HG03469 (cell line): ENCODE data around the gene RALGPS1.

ENCODE experiments used
- ATAC-seq: cut with Tn5 transposase; IDR thresholded peaks from one replicate; pipeline ENCODE4 v1.9.1; 2021; ENCODE audit warnings: mild to moderate bottlenecking, moderate library complexity, moderate number of reproducible peaks; ENCODE audit not compliant: unreplicated experiment

Gene RALGPS1

GRCh38 chr9:127198587-127198986 lies 284.0 kb downstream of the RALGPS1 start:
- no peak for ATAC-seq

- ATAC-seq: no peak
Observed at GRCh38 chr9:127199001-127199791, 284.6 kb downstream of the RALGPS1 start.

GRCh38 chr9:127200106-127200862 lies 285.7 kb downstream of the RALGPS1 start:
- no peak for ATAC-seq

- no peak for ATAC-seq
Observed at GRCh38 chr9:127201071-127201541, 286.5 kb downstream of the RALGPS1 start.

- ATAC-seq: no peak
Observed at GRCh38 chr9:127201731-127202130, 287.1 kb downstream of the RALGPS1 start.

GRCh38 chr9:127202461-127203169 lies 288.0 kb downstream of the RALGPS1 start:
- ATAC-seq: no peak

GRCh38 chr9:127203681-127204327 lies 289.2 kb downstream of the RALGPS1 start:
- no peak for ATAC-seq

GRCh38 chr9:127204771-127205470 lies 290.3 kb downstream of the RALGPS1 start:
- ATAC-seq: no peak

- no peak for ATAC-seq
Observed at GRCh38 chr9:127205952-127206351, 291.4 kb downstream of the RALGPS1 start.

- no peak for ATAC-seq
Observed at GRCh38 chr9:127206666-127207065, 292.1 kb downstream of the RALGPS1 start.

- no peak for ATAC-seq
Observed at GRCh38 chr9:127207734-127208410, 293.3 kb downstream of the RALGPS1 start.

GRCh38 chr9:127208416-127208815 lies 293.8 kb downstream of the RALGPS1 start:
- no peak for ATAC-seq

GRCh38 chr9:127209220-127209619 lies 294.6 kb downstream of the RALGPS1 start:
- ATAC-seq: no peak

GRCh38 chr9:127209948-127210640 lies 295.5 kb downstream of the RALGPS1 start:
- ATAC-seq: no peak

GRCh38 chr9:127210851-127211730 lies 296.5 kb downstream of the RALGPS1 start:
- ATAC-seq: no peak

GRCh38 chr9:127211983-127212382 lies 297.4 kb downstream of the RALGPS1 start:
- no peak for ATAC-seq

- ATAC-seq: no peak
Observed at GRCh38 chr9:127212453-127212852, 297.9 kb downstream of the RALGPS1 start.

- ATAC-seq: no peak
Observed at GRCh38 chr9:127213859-127214258, 299.3 kb downstream of the RALGPS1 start.
